ENCODE results near the gene INTS11. TPM values are rescaled to one million over a fixed set of nuclear protein-coding genes. Genes with fewer than 3 reads are reported as not detected.
A peak's percentile ranks its signal among the peaks of the same experiment; 100 is the strongest.

INTS11 gene
- total and polyA plus RNA-seq, 2 of the 13 experiments (the other 11 are each of a cell fraction or from before 2014, with no cell fraction given) = 52.8 to 94.8 TPM

- TF ChIP-seq ZNF563 (CRISPR knock-in tag; IDR thresholded peaks at IDR 0.05) (no peak), ZEB1 (IDR thresholded peaks at IDR 0.05; ENCODE audit: insufficient replicate concordance, low read depth) (no peak), ZNF30 (CRISPR knock-in tag; IDR thresholded peaks at IDR 0.05) (0 out of 2 replicates have a peak, but pooled peaks have one; percentile 30), SP4 (CRISPR knock-in tag; IDR thresholded peaks at IDR 0.05) (no peak; the same call in 1 of the 2 replicates), RXRA (CRISPR knock-in tag; IDR thresholded peaks at IDR 0.05) (peak; percentile 58; the same call in 1 of the 2 replicates), KDM2A (CRISPR knock-in tag; IDR thresholded peaks at IDR 0.05; ENCODE audit: borderline replicate concordance, low read depth) (peak; percentile 60; the same call in 1 of the 2 replicates), DMTF1 (CRISPR knock-in tag; IDR thresholded peaks at IDR 0.05) (no peak), ZSCAN9 (CRISPR knock-in tag; IDR thresholded peaks at IDR 0.05; ENCODE audit: borderline replicate concordance) (no peak), ATAD3A (CRISPR knock-in tag; IDR thresholded peaks at IDR 0.05) (no peak), CREBL2 (CRISPR knock-in tag; IDR thresholded peaks at IDR 0.05; ENCODE audit: borderline replicate concordance) (no peak), WIZ (CRISPR knock-in tag; IDR thresholded peaks at IDR 0.05) (no peak), ZNF781 (CRISPR knock-in tag; IDR thresholded peaks at IDR 0.05; ENCODE audit: borderline replicate concordance, not compliant biosample characterization) (no peak), ZBTB25 (CRISPR knock-in tag; IDR thresholded peaks at IDR 0.05) (no peak), TAF1 (CRISPR knock-in tag; IDR thresholded peaks at IDR 0.05) (no peak; the same call in 1 of the 2 replicates), HMGA1 (CRISPR knock-in tag; conservative IDR thresholded peaks at IDR 0.05) (no peak; the same call in 1 of the 2 replicates), NR0B2 (CRISPR knock-in tag; IDR thresholded peaks at IDR 0.05) (peak; percentile 77; the same call in 1 of the 2 replicates), CERS6 (CRISPR knock-in tag; IDR thresholded peaks at IDR 0.05) (no peak), TCF7L2 (IDR thresholded peaks at IDR 0.05; ENCODE audit: low read depth, low read length) (no peak), HOXA9 (CRISPR knock-in tag; IDR thresholded peaks at IDR 0.05; ENCODE audit: borderline replicate concordance) (no peak), JDP2 (CRISPR knock-in tag; IDR thresholded peaks at IDR 0.05; ENCODE audit: borderline replicate concordance) (no peak), ZZZ3 (CRISPR knock-in tag; IDR thresholded peaks at IDR 0.05; ENCODE audit: borderline replicate concordance) (no peak), ZNF607 (CRISPR knock-in tag; IDR thresholded peaks at IDR 0.05; ENCODE audit: borderline replicate concordance) (no peak)
These were observed 17.7 kb downstream of the INTS11 start (continued) for GRCh38 chr1:1306661-1307260.
